Muscle layer of duodenum (tissue), 2 donors: Measurements from ENCODE around the gene LY6G6F.

Experiments used
- H3K27ac ChIP-seq: one replicate; pipeline ENCODE4 v1.7.0; 2013; ENCODE audit warnings: mild to moderate bottlenecking, low read length
- H3K27me3 ChIP-seq: one replicate; pipeline ENCODE4 v1.7.0; 2013; ENCODE audit warnings: low read depth, mild to moderate bottlenecking, control low read depth, low read length
- H3K36me3 ChIP-seq, 2 donors: one replicate each; pipeline ENCODE4 v1.7.0; 2013; ENCODE audit warnings: low read length in 2 of 2, control low read depth in 1 of 2, mild to moderate bottlenecking in 1 of 2; ENCODE audit not compliant: insufficient read depth in 2 of 2, control insufficient read depth in 1 of 2
- H3K4me1 ChIP-seq, 2 donors: one replicate each; pipeline ENCODE4 v1.7.0; 2013; ENCODE audit warnings: low read length in 2 of 2, mild to moderate bottlenecking in 2 of 2, control low read depth in 1 of 2, moderate library complexity in 1 of 2; ENCODE audit not compliant: insufficient read depth in 2 of 2, control insufficient read depth in 1 of 2
- H3K4me3 ChIP-seq, 2 donors: one replicate each; pipeline ENCODE4 v1.7.0; 2013; ENCODE audit warnings: low read length in 2 of 2, low read depth in 1 of 2, mild to moderate bottlenecking in 1 of 2
- H3K9me3 ChIP-seq, 2 donors: one replicate each; pipeline ENCODE4 v1.7.0; 2013; ENCODE audit warnings: low read length in 2 of 2, control low read depth in 1 of 2, mild to moderate bottlenecking in 1 of 2; ENCODE audit not compliant: control insufficient read depth in 1 of 2
- donor health status: healthy.

The LY6G6F gene

GRCh38 chr6:31691564-31692108 is 15.0 kb upstream of the LY6G6F start:
- Histone ChIP-seq H3K27me3 (no peaks in the 10 kb centered on the region), H3K36me3 (peaks cover 65 to 81% of the 10 kb centered on the region in 2 donors), H3K4me3 (no peak overlapping the region), H3K4me1 (peaks cover 0 to 4% of the 10 kb centered on the region in 2 donors), H3K9me3 (no peaks in the 10 kb centered on the region), H3K27ac (no peak overlapping the region)

GRCh38 chr6:31692353-31692752 is 14.3 kb upstream of the LY6G6F start:
- H3K36me3 ChIP-seq: peaks cover 67 to 78% of the 10 kb centered on the region in 2 donors
- no peak overlapping the region for H3K27ac ChIP-seq
- H3K9me3 ChIP-seq: no peaks in the 10 kb centered on the region
- H3K27me3 ChIP-seq: no peaks in the 10 kb centered on the region
- H3K4me3 ChIP-seq: no peak overlapping the region
- peaks cover 0 to 4% of the 10 kb centered on the region in 2 donors for H3K4me1 ChIP-seq

- H3K4me1 ChIP-seq: peaks cover 0 to 4% of the 10 kb centered on the region in 2 donors
- no peak overlapping the region for H3K27ac ChIP-seq
- H3K36me3 ChIP-seq: peaks cover 67 to 72% of the 10 kb centered on the region in 2 donors
- H3K4me3 ChIP-seq: no peak overlapping the region
- no peaks in the 10 kb centered on the region for H3K27me3 ChIP-seq
- no peaks in the 10 kb centered on the region for H3K9me3 ChIP-seq
Observed at GRCh38 chr6:31692886-31693285, 13.8 kb upstream of the LY6G6F start.

- Histone ChIP-seq H3K27me3 (no peaks in the 10 kb centered on the region), H3K36me3 (peaks cover 60 to 66% of the 10 kb centered on the region in 2 donors), H3K27ac (no peak overlapping the region), H3K9me3 (no peaks in the 10 kb centered on the region), H3K4me1 (peaks cover 0 to 4% of the 10 kb centered on the region in 2 donors), H3K4me3 (no peak overlapping the region)
Observed at GRCh38 chr6:31693535-31693934, 13.1 kb upstream of the LY6G6F start.

- H3K4me1 ChIP-seq: peaks cover 13 to 17% of the 10 kb centered on the region in 2 donors
- H3K4me3 ChIP-seq: no peak overlapping the region
- H3K9me3 ChIP-seq: no peaks in the 10 kb centered on the region
- no peaks in the 10 kb centered on the region for H3K27me3 ChIP-seq
- H3K36me3 ChIP-seq: peaks cover 29 to 36% of the 10 kb centered on the region in 2 donors
- no peak overlapping the region for H3K27ac ChIP-seq
Observed at GRCh38 chr6:31697555-31697954, 9.1 kb upstream of the LY6G6F start.

- Histone ChIP-seq H3K27me3 (no peaks in the 10 kb centered on the region), H3K4me1 (peaks cover 13 to 21% of the 10 kb centered on the region in 2 donors), H3K27ac (no peak overlapping the region), H3K9me3 (no peaks in the 10 kb centered on the region), H3K36me3 (peaks cover 4 to 19% of the 10 kb centered on the region in 2 donors), H3K4me3 (peak overlapping the region in 1 of 2 donors; percentile 98)
Observed at GRCh38 chr6:31700740-31701401, 5.8 kb upstream of the LY6G6F start.

GRCh38 chr6:31701666-31702404 is 4.8 kb upstream of the LY6G6F start:
- Histone ChIP-seq H3K9me3 (no peaks in the 10 kb centered on the region), H3K4me1 (peaks cover 13 to 21% of the 10 kb centered on the region in 2 donors), H3K36me3 (peaks cover 1 to 16% of the 10 kb centered on the region in 2 donors), H3K4me3 (peak overlapping the region; percentile 77 to 98), H3K27me3 (no peaks in the 10 kb centered on the region), H3K27ac (peak overlapping the region; percentile 99)

GRCh38 chr6:31702405-31702818 is 4.3 kb upstream of the LY6G6F start:
- H3K4me1 ChIP-seq: peaks cover 13 to 21% of the 10 kb centered on the region in 2 donors
- H3K4me3 ChIP-seq: peak overlapping the region; percentile 77 to 98
- H3K36me3 ChIP-seq: peaks cover 0 to 10% of the 10 kb centered on the region in 2 donors
- H3K27me3 ChIP-seq: no peaks in the 10 kb centered on the region
- peak overlapping the region; percentile 99 for H3K27ac ChIP-seq
- H3K9me3 ChIP-seq: no peaks in the 10 kb centered on the region

- H3K4me1 ChIP-seq: peaks cover 13 to 21% of the 10 kb centered on the region in 2 donors
Observed at GRCh38 chr6:31702819-31703716, 3.6 kb upstream of the LY6G6F start, which contains the start of gene ABHD16A. Gene ABHD16A, minus strand, starts transcription at chr6:31703324. Its CDS starts 43 bp downstream, at chr6:31703281.

GRCh38 chr6:31705931-31706330 is 735 bp upstream of the LY6G6F start:
- no peaks in the 10 kb centered on the region for H3K9me3 ChIP-seq
- H3K4me3 ChIP-seq: no peak overlapping the region
- H3K27me3 ChIP-seq: no peaks in the 10 kb centered on the region
- no peak overlapping the region for H3K27ac ChIP-seq
- peaks cover 13 to 17% of the 10 kb centered on the region in 2 donors for H3K4me1 ChIP-seq
- H3K36me3 ChIP-seq: no peaks in the 10 kb centered on the region

More at GRCh38 chr6:31702819-31703716, 3.6 kb upstream of the LY6G6F start, which contains the start of gene ABHD16A:
- Histone ChIP-seq H3K4me3 (peak within 1 kb of the TSS; percentile 77 to 98), H3K9me3 (no peaks in the 10 kb centered on the region), H3K27ac (peak within 1 kb of the TSS; percentile 99), H3K36me3 (peaks cover 0 to 6% of the 10 kb centered on the region in 2 donors), H3K27me3 (no peaks in the 10 kb centered on the region)
